T-helper 22 cell (primary cell): ENCODE data around the gene MPRIP.

ENCODE experiments used
- DNase-seq: peaks from one replicate; pipeline ENCODE4 v3.0.0-alpha.2; 2020; ENCODE audit warnings: low read depth

MPRIP gene

GRCh38 chr17:17206913-17207335, 164.7 kb downstream of the MPRIP start:
- DNase-seq: no peak

GRCh38 chr17:17207998-17208397, 165.7 kb downstream of the MPRIP start:
- no peak for DNase-seq

- no peak for DNase-seq
Measured at GRCh38 chr17:17213775-17214174, 171.5 kb downstream of the MPRIP start.

- no peak for DNase-seq
Measured at GRCh38 chr17:17214646-17215436, 172.6 kb downstream of the MPRIP start.

- DNase-seq: no peak
Measured at GRCh38 chr17:17215575-17215974, 173.3 kb downstream of the MPRIP start.

GRCh38 chr17:17216236-17216635, 174.0 kb downstream of the MPRIP start:
- no peak for DNase-seq

- DNase-seq: no peak
Measured at GRCh38 chr17:17216776-17217175, 174.5 kb downstream of the MPRIP start.

GRCh38 chr17:17217995-17218394, 175.7 kb downstream of the MPRIP start:
- no peak for DNase-seq

GRCh38 chr17:17220529-17220928, 178.3 kb downstream of the MPRIP start:
- no peak for DNase-seq

GRCh38 chr17:17221329-17221728, 179.1 kb downstream of the MPRIP start:
- no peak for DNase-seq

- no peak for DNase-seq
Measured at GRCh38 chr17:17223736-17224135, 181.5 kb downstream of the MPRIP start.

GRCh38 chr17:17224137-17224536, 181.9 kb downstream of the MPRIP start:
- DNase-seq: no peak

- DNase-seq: no peak
Measured at GRCh38 chr17:17225901-17226300, 183.6 kb downstream of the MPRIP start.

- no peak for DNase-seq
Measured at GRCh38 chr17:17226451-17227265, 184.4 kb downstream of the MPRIP start.

GRCh38 chr17:17227608-17228520, 185.6 kb downstream of the MPRIP start:
- no peak for DNase-seq

- no peak for DNase-seq
Measured at GRCh38 chr17:17228521-17229279, 186.4 kb downstream of the MPRIP start.

- DNase-seq: no peak
Measured at GRCh38 chr17:17229416-17230384, 187.4 kb downstream of the MPRIP start.

- no peak for DNase-seq
Measured at GRCh38 chr17:17231621-17232302, 189.5 kb downstream of the MPRIP start.

GRCh38 chr17:17232303-17232621, 190.0 kb downstream of the MPRIP start:
- DNase-seq: no peak
